Activated naive CD8-positive, alpha-beta T cell treated with anti-CD3 and anti-CD28 coated beads, Interleukin-2, amount 50 U/mL, for 24 hours (primary cell): ENCODE data around the gene CLP1.
"Not testable (repeated sequence)": the region's sequence is repeated elsewhere in the genome, so short reads cannot be mapped to it uniquely, and the experiment has no call there.

Experiments used
- ATAC-seq: fragments of 150-1000 bp; cut with Tn5 transposase; one replicate; pipeline ENCODE4 v1.10.0; 2021
- DNase-seq: peaks from one replicate; pipeline ENCODE4 v3.0.0; 2021
- H3K27ac Mint-ChIP-seq: one replicate; pipeline ENCODE4 v1.8.0; 2021; ENCODE audit warnings: mild to moderate bottlenecking, mixed read lengths
- H3K27me3 Mint-ChIP-seq: one replicate; pipeline ENCODE4 v1.8.0; 2021; ENCODE audit warnings: mixed read lengths
- H3K36me3 Mint-ChIP-seq: one replicate; pipeline ENCODE4 v1.8.0; 2021; ENCODE audit warnings: low read depth, mixed read lengths
- H3K4me1 Mint-ChIP-seq: one replicate; pipeline ENCODE4 v1.8.0; 2021; ENCODE audit warnings: mixed read lengths
- H3K4me3 Mint-ChIP-seq: one replicate; pipeline ENCODE4 v1.8.0; 2021; ENCODE audit warnings: mild to moderate bottlenecking, moderate library complexity, mixed read lengths
- H3K9me3 Mint-ChIP-seq: one replicate; pipeline ENCODE4 v1.8.0; 2021; ENCODE audit warnings: mixed read lengths

Gene CLP1

DNA sequence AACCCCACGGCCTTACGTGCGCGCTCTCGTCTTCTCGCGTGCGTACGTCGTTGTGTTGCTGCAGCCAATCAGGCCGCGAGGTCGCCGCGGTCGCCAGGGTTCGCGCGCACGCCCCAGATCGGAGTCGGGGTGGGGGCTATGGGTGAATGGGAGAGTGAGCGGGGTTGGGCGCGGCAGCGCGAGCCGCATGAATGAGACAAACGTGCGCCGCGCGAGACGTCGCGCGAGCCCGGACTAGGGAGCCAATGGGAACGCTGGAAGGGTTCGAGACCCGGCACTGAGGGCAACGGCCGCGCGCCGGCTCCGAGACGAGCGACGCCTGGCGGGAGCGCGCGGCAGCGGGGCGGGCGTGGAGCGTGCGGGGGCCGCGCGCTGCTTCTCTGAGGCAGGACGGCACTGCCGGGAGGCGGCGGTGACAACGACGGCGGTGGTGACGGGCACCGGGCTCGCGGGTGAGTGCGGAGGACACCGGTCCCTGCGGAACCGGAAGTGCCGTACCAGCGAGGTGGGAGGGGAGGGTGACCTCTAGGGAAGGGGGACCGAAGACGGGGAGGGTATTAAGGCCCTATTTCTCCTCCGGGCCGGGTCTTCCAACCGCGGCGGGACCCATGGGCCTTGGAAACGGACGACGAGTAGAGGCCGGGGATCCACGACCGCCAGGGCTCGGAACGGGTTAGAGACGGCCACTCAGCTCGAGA, 10.3 kb downstream of the CLP1 start, which contains the start of gene ZDHHC5:
Gene ZDHHC5, plus strand, starts transcription at position 379 of the 698 bp plus-strand sequence. CDS start 4,977 bp downstream, outside the sequence.
- Mint-ChIP-seq H3K4me1 (peaks cover 56% of the 10 kb centered on the region), H3K4me3 (peak within 1 kb of the TSS; percentile 92), H3K27ac (peak within 1 kb of the TSS; percentile 99), H3K9me3 (no peaks in the 10 kb centered on the region), H3K36me3 (peaks cover 18% of the 10 kb centered on the region), H3K27me3 (no peaks in the 10 kb centered on the region)
- ATAC-seq, result peak; percentile 96
- DNase-seq, result peak; percentile 99

GRCh38 chr11:57668434-57668782, 10.8 kb downstream of the CLP1 start:
- H3K4me3 Mint-ChIP-seq, result peak overlapping the region; percentile 92
- peak overlapping the region; percentile 99 for H3K27ac Mint-ChIP-seq
- DNase-seq, result peak; percentile 52
- no peak for ATAC-seq
- H3K27me3 Mint-ChIP-seq, result no peaks in the 10 kb centered on the region
- H3K4me1 Mint-ChIP-seq, result peaks cover 61% of the 10 kb centered on the region
- peaks cover 22% of the 10 kb centered on the region for H3K36me3 Mint-ChIP-seq
- no peaks in the 10 kb centered on the region for H3K9me3 Mint-ChIP-seq

GRCh38 chr11:57674251-57674650, 16.7 kb downstream of the CLP1 start:
- Mint-ChIP-seq H3K36me3 (peaks cover 52% of the 10 kb centered on the region), H3K27me3 (no peaks in the 10 kb centered on the region), H3K9me3 (no peaks in the 10 kb centered on the region), H3K4me1 (peaks cover 80% of the 10 kb centered on the region), H3K27ac (peak overlapping the region; percentile 33), H3K4me3 (no peak overlapping the region)
- ATAC-seq (no peak), DNase-seq (no peak)

- Mint-ChIP-seq H3K9me3 (no peaks in the 10 kb centered on the region), H3K4me3 (no peak overlapping the region), H3K4me1 (peaks cover 80% of the 10 kb centered on the region), H3K36me3 (peaks cover 53% of the 10 kb centered on the region), H3K27ac (peak overlapping the region; percentile 35), H3K27me3 (no peaks in the 10 kb centered on the region)
- ATAC-seq, result no peak
- DNase-seq, result no peak
Observed at GRCh38 chr11:57675176-57675941, 17.8 kb downstream of the CLP1 start.

GRCh38 chr11:57679396-57679795, 21.8 kb downstream of the CLP1 start:
- H3K4me1 Mint-ChIP-seq, result peaks cover 59% of the 10 kb centered on the region
- no peak overlapping the region for H3K27ac Mint-ChIP-seq

GRCh38 chr11:57680552-57680874, 23.0 kb downstream of the CLP1 start:
- Mint-ChIP-seq H3K36me3 (peaks cover 47% of the 10 kb centered on the region), H3K4me1 (peaks cover 49% of the 10 kb centered on the region), H3K9me3 (no peaks in the 10 kb centered on the region), H3K27me3 (no peaks in the 10 kb centered on the region), H3K4me3 (no peak overlapping the region), H3K27ac (peak overlapping the region; percentile 67)
- DNase-seq (no peak), ATAC-seq (peak; percentile 61)

More at GRCh38 chr11:57679396-57679795, 21.8 kb downstream of the CLP1 start:
- H3K36me3 Mint-ChIP-seq, result peaks cover 47% of the 10 kb centered on the region
- DNase-seq, result no peak
- H3K4me3 Mint-ChIP-seq, result no peak overlapping the region
- H3K27me3 Mint-ChIP-seq, result no peaks in the 10 kb centered on the region
- no peaks in the 10 kb centered on the region for H3K9me3 Mint-ChIP-seq
- ATAC-seq, result no peak

- no peak for DNase-seq
- Mint-ChIP-seq H3K9me3 (no peaks in the 10 kb centered on the region), H3K27me3 (no peaks in the 10 kb centered on the region), H3K4me3 (no peak overlapping the region), H3K36me3 (peaks cover 44% of the 10 kb centered on the region), H3K4me1 (peaks cover 42% of the 10 kb centered on the region), H3K27ac (no peak overlapping the region)
- ATAC-seq, result no peak
Observed at GRCh38 chr11:57681168-57681567, 23.6 kb downstream of the CLP1 start.

GRCh38 chr11:57690474-57690873, 32.9 kb downstream of the CLP1 start:
- DNase-seq, H3K27me3 Mint-ChIP-seq: not testable (repeated sequence)

GRCh38 chr11:57698843-57699365, 41.3 kb downstream of the CLP1 start:
- H3K27me3 Mint-ChIP-seq, result no peaks in the 10 kb centered on the region
- H3K4me3 Mint-ChIP-seq, result no peak overlapping the region
- DNase-seq, result no peak
- H3K9me3 Mint-ChIP-seq, result no peaks in the 10 kb centered on the region
- no peak overlapping the region for H3K27ac Mint-ChIP-seq
- H3K4me1 Mint-ChIP-seq, result no peaks in the 10 kb centered on the region
- no peak for ATAC-seq
- peaks cover 39% of the 10 kb centered on the region for H3K36me3 Mint-ChIP-seq

More at GRCh38 chr11:57690474-57690873, 32.9 kb downstream of the CLP1 start:
- peaks cover 42% of the 10 kb centered on the region for H3K36me3 Mint-ChIP-seq
- ATAC-seq, H3K9me3 Mint-ChIP-seq, H3K4me3 Mint-ChIP-seq, H3K27ac Mint-ChIP-seq, H3K4me1 Mint-ChIP-seq: not testable (repeated sequence)

- H3K4me1 Mint-ChIP-seq, result no peaks in the 10 kb centered on the region
- H3K27ac Mint-ChIP-seq, result peak overlapping the region; percentile 32
- no peak overlapping the region for H3K4me3 Mint-ChIP-seq
- no peak for DNase-seq
- H3K36me3 Mint-ChIP-seq, result peaks cover 42% of the 10 kb centered on the region
- no peaks in the 10 kb centered on the region for H3K9me3 Mint-ChIP-seq
- no peaks in the 10 kb centered on the region for H3K27me3 Mint-ChIP-seq
- ATAC-seq, result no peak
Observed at GRCh38 chr11:57699813-57700212, 42.3 kb downstream of the CLP1 start.

DNA sequence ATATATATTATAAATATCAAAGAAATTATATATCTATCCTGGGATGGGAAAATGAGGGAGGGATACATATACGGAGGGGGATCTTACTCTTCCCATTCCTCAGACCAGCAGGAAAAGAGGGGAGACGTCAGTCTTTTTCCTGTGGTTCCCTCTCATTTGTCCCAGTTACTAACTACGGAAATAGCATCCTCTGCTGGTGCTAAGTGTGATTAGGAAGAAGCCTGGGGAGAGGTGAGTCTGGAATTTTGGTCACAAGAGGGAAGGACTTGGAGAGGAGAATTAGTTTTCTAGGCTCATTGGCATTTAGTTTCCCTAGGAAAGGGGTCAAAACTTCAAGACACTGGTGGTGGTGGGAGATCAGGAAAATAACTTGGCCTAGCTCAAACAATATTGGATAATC, 42.9 kb downstream of the CLP1 start:
- Mint-ChIP-seq H3K27me3 (no peaks in the 10 kb centered on the region), H3K9me3 (no peaks in the 10 kb centered on the region), H3K36me3 (peaks cover 42% of the 10 kb centered on the region), H3K27ac (no peak overlapping the region), H3K4me3 (no peak overlapping the region), H3K4me1 (no peaks in the 10 kb centered on the region)
- no peak for DNase-seq
- no peak for ATAC-seq

DNA sequence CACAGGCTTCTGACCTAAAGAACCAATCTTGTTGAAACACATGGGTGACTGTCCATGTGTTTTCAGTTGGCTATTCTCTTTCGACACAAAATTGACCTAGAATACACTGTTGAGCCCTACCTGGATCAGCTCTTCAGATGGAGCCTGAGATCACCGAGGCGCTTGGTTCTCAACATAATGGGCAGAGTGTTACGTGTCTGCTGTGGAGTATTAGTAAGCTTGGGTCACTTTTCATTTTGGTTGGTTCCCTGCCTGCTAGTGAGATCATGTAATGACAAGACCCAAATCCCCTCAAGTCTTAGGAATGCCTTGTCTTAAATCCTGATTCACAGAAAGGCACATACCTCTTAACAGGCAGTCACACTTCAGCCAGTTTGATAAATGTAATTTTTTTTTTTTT, 45.8 kb downstream of the CLP1 start:
- no peak for DNase-seq
- peaks cover 33% of the 10 kb centered on the region for H3K36me3 Mint-ChIP-seq
- H3K4me1 Mint-ChIP-seq, result peaks cover 4% of the 10 kb centered on the region
- no peaks in the 10 kb centered on the region for H3K27me3 Mint-ChIP-seq
- H3K4me3 Mint-ChIP-seq, result no peak overlapping the region
- ATAC-seq, result no peak
- peak overlapping the region; percentile 59 for H3K27ac Mint-ChIP-seq
- no peaks in the 10 kb centered on the region for H3K9me3 Mint-ChIP-seq

- Mint-ChIP-seq H3K27ac (no peak overlapping the region), H3K27me3 (no peaks in the 10 kb centered on the region), H3K36me3 (peaks cover 23% of the 10 kb centered on the region), H3K9me3 (no peaks in the 10 kb centered on the region), H3K4me3 (no peak overlapping the region), H3K4me1 (peaks cover 8% of the 10 kb centered on the region)
- DNase-seq (no peak), ATAC-seq (no peak)
Observed at GRCh38 chr11:57704932-57705331, 47.4 kb downstream of the CLP1 start.

DNA sequence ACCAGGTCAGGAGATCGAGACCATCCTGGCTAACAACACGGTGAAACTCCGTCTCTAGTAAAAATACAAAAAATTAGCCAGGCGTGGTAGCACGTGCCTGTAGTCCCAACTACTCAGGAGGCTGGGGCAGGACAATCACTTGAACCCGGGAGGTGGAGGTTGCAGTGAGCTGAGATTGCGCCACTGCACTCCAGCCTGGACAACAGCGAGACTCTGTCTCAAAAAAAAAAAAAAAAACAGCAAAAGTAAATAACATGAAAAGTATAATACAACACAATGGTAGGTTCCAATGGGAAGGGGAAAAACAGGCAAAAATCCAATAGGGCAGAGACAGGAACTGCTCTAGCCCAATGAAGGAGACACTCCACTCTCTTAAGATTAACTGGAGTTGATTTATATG, 47.9 kb downstream of the CLP1 start:
- not testable (repeated sequence) for DNase-seq, ATAC-seq, H3K9me3 Mint-ChIP-seq, H3K4me3 Mint-ChIP-seq, H3K27me3 Mint-ChIP-seq, H3K27ac Mint-ChIP-seq
- H3K36me3 Mint-ChIP-seq, result peaks cover 19% of the 10 kb centered on the region
- peaks cover 12% of the 10 kb centered on the region for H3K4me1 Mint-ChIP-seq

GRCh38 chr11:57709802-57710367, 52.3 kb downstream of the CLP1 start:
- peaks cover 43% of the 10 kb centered on the region for H3K4me1 Mint-ChIP-seq
- peak overlapping the region; percentile 52 for H3K27ac Mint-ChIP-seq
- peaks cover 9% of the 10 kb centered on the region for H3K36me3 Mint-ChIP-seq

More at GRCh38 chr11:57709802-57710367, 52.3 kb downstream of the CLP1 start:
- Mint-ChIP-seq H3K27me3 (no peaks in the 10 kb centered on the region), H3K4me3 (no peak overlapping the region), H3K9me3 (no peaks in the 10 kb centered on the region)
- no peak for ATAC-seq
- no peak for DNase-seq
